A673 (cell line): Measurements from ENCODE around the gene TFF1. TPM values are rescaled to one million over a fixed set of nuclear protein-coding genes. Genes with fewer than 3 reads are reported as not detected.
A peak's percentile ranks its signal among the peaks of the same experiment; 100 is the strongest.

ENCODE experiments used
- BruUV-seq: library from RNA; stranded (reverse); fragments of 400-500 nt; replicated peaks from 2 replicates; lab custom pipeline; 2021; lab: Mats Ljungman, UMichigan
- CTCF ChIA-PET: fragments of 300-600 bp; sonication (Branson Sonifier 250); formaldehyde crosslinking; loops from one replicate; lab custom pipeline; 2022; ENCODE audit warnings: antibody characterized with exemption; lab: Charles Lee
- POLR2A ChIA-PET: fragments of 300-600 bp; sonication (Branson Sonifier 250); formaldehyde crosslinking; loops from one replicate; lab custom pipeline; 2022; ENCODE audit warnings: antibody characterized with exemption; ENCODE audit not compliant: low non-redundant PET; lab: Charles Lee
- DNase-seq: peaks from one replicate; pipeline ENCODE4 v3.0.0-alpha.2; 2015; ENCODE audit warnings: low spot score
- H3K27ac ChIP-seq: fragments of 200-600 bp; sonication (generic); 2 replicates; pipeline ENCODE4 v1.5.1; 2016; ENCODE audit warnings: mixed run types, low read depth, mild to moderate bottlenecking, mixed read lengths, antibody characterized with exemption, low read length; ENCODE audit not compliant: poor library complexity, severe bottlenecking
- H3K27me3 ChIP-seq: fragments of 200-600 bp; sonication (generic); replicated peaks from 2 replicates; pipeline ENCODE4 v1.6.1; 2017; ENCODE audit warnings: mixed run types, low read depth, mild to moderate bottlenecking, mixed read lengths, antibody characterized with exemption, low read length; ENCODE audit not compliant: insufficient read depth, poor library complexity
- H3K36me3 ChIP-seq: fragments of 200-600 bp; sonication (generic); 2 replicates; pipeline ENCODE4 v1.6.1; 2016; ENCODE audit warnings: mixed run types, mild to moderate bottlenecking, mixed read lengths, antibody characterized with exemption, low read length; ENCODE audit not compliant: insufficient read depth, poor library complexity, severe bottlenecking
- H3K4me1 ChIP-seq: fragments of 200-600 bp; sonication (generic); 2 replicates; pipeline ENCODE4 v1.6.1; 2017; ENCODE audit warnings: mixed run types, mild to moderate bottlenecking, mixed read lengths, antibody characterized with exemption, low read length; ENCODE audit not compliant: insufficient read depth, poor library complexity, severe bottlenecking
- H3K4me3 ChIP-seq: fragments of 200-600 bp; sonication (generic); 2 replicates; pipeline ENCODE4 v1.5.1; 2016; ENCODE audit warnings: low read depth, mixed run types, mild to moderate bottlenecking, mixed read lengths, low read length; ENCODE audit not compliant: poor library complexity, severe bottlenecking
- H3K9me3 ChIP-seq: fragments of 200-600 bp; sonication (generic); 2 replicates; pipeline ENCODE4 v1.6.1; 2016; ENCODE audit warnings: mixed run types, low read depth, mild to moderate bottlenecking, mixed read lengths, antibody characterized with exemption, low read length; ENCODE audit not compliant: poor library complexity, severe bottlenecking
- EZH2 ChIP-seq: fragments of 200-600 bp; sonication (generic); IDR thresholded peaks from 2 replicates; pipeline ENCODE4 v1.6.1; 2017; ENCODE audit warnings: borderline replicate concordance, low read depth, mild to moderate bottlenecking, mixed read lengths, antibody characterized with exemption, low read length; ENCODE audit not compliant: poor library complexity, severe bottlenecking
- intact Hi-C: fragments of 100-400 bp; cut with micrococcal nuclease; formaldehyde crosslinking; loops from one replicate; pipeline ENCODE4 v1.10.0; 2022; ENCODE audit not compliant: unreplicated experiment
- total RNA-seq: library from RNA; stranded (reverse); gene quantifications from 2 replicates; pipeline ENCODE4 v1.2.3, GENCODE V29; 2021
- TF ChIP-seq, protein P1 (sequence below): fragments of 300-800, 200-600 bp; sonication (generic); conservative IDR thresholded peaks from 2 replicates; pipeline ENCODE4 v1.5.1; 2017; ENCODE audit warnings: low read depth, mild to moderate bottlenecking, antibody characterized with exemption, low read length, moderate library complexity, mixed read lengths

Gene TFF1
- total RNA-seq, 1 experiment from 2014 or later: not detected

GRCh38 chr21:42383331-42383730 is 17.0 kb upstream of the TFF1 start:
- Histone ChIP-seq H3K9me3 (no peaks in the 10 kb centered on the region), H3K4me3 (no peak overlapping the region), H3K27me3 (no peaks in the 10 kb centered on the region), H3K36me3 (no peaks in the 10 kb centered on the region), H3K27ac (no peak overlapping the region), H3K4me1 (peaks cover 7% of the 10 kb centered on the region)
- intact Hi-C loops: no loop called here
- BruUV-seq: no TSS peak
- TF ChIP-seq EZH2: no peak
- TF ChIP-seq, protein P1, sequence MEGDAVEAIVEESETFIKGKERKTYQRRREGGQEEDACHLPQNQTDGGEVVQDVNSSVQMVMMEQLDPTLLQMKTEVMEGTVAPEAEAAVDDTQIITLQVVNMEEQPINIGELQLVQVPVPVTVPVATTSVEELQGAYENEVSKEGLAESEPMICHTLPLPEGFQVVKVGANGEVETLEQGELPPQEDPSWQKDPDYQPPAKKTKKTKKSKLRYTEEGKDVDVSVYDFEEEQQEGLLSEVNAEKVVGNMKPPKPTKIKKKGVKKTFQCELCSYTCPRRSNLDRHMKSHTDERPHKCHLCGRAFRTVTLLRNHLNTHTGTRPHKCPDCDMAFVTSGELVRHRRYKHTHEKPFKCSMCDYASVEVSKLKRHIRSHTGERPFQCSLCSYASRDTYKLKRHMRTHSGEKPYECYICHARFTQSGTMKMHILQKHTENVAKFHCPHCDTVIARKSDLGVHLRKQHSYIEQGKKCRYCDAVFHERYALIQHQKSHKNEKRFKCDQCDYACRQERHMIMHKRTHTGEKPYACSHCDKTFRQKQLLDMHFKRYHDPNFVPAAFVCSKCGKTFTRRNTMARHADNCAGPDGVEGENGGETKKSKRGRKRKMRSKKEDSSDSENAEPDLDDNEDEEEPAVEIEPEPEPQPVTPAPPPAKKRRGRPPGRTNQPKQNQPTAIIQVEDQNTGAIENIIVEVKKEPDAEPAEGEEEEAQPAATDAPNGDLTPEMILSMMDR: no peak
- ChIA-PET CTCF (no interaction called here), POLR2A (no interaction called here)
- no peak for DNase-seq

- no peak for TF ChIP-seq EZH2
- TF ChIP-seq, protein P1: no peak
- Histone ChIP-seq H3K27me3 (no peaks in the 10 kb centered on the region), H3K27ac (no peak overlapping the region), H3K4me1 (peaks cover 7% of the 10 kb centered on the region), H3K4me3 (no peak overlapping the region), H3K36me3 (no peaks in the 10 kb centered on the region), H3K9me3 (no peaks in the 10 kb centered on the region)
- CTCF ChIA-PET: no interaction called here
- BruUV-seq: no TSS peak
- POLR2A ChIA-PET: no interaction called here
- intact Hi-C loops: no loop called here
- no peak for DNase-seq
Observed at GRCh38 chr21:42382915-42383314, 16.6 kb upstream of the TFF1 start.

DNA sequence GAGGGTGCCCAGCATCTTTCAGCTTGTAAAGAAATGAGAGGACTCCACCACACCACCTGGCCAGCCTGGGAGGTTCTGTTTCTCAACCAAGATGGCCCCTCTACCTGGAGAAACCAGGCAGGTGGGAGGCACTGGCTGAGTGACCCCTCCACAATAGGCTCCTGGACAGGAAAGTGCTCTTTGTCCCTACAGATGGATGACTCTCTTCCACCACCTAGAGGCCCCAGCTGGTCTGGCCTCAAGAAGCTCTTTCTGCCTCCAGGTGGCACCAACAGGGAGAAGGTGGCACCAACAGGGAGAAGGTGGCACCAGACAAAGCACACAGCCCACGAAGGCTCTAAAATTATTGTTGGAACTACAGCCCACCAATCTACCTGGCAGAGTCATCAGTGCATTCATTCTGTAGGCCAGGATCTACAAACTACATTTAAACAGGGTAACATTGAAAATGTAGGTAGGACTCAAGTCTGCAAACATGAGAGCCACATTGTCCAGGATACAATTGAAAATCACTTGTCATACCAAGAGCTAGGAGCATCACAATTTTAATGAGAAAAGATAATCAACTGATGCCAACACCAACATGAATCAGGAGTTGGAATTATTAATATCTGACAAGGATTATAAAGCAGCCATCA is 15.1 kb upstream of the TFF1 start:
- H3K9me3 ChIP-seq: no peaks in the 10 kb centered on the region
- ChIA-PET CTCF (no interaction called here), POLR2A (no interaction called here)
- H3K36me3 ChIP-seq: no peaks in the 10 kb centered on the region
- no peak overlapping the region for H3K27ac ChIP-seq
- H3K4me1 ChIP-seq: no peaks in the 10 kb centered on the region
- no TSS peak for BruUV-seq
- H3K27me3 ChIP-seq: no peaks in the 10 kb centered on the region
- DNase-seq: peak; percentile 35
- no peak overlapping the region for H3K4me3 ChIP-seq
- intact Hi-C loops: no loop called here
- no peak for TF ChIP-seq EZH2
- TF ChIP-seq, protein P1: peak; percentile 70
